Transverse colon (tissue), 4 donors: ENCODE results near the gene PRKCD. TPM values are rescaled to one million over a fixed set of nuclear protein-coding genes. Genes with fewer than 3 reads are reported as not detected.
A peak's percentile ranks its signal among the peaks of the same experiment; 100 is the strongest.

Source experiments
- DNase-seq: peaks from one replicate; pipeline ENCODE4 v3.0.0-alpha.2; 2019
- H3K27ac ChIP-seq, 4 donors: fragments of 200-600 bp; sonication (generic); 2 replicates each; pipeline ENCODE4 v1.5.1; 2016 to 2018; ENCODE audit warnings: inconsistent platforms in 4 of 4
- H3K27me3 ChIP-seq: fragments of 200-600 bp; sonication (generic); 2 replicates; pipeline ENCODE4 v1.5.1; 2017; ENCODE audit warnings: inconsistent platforms
- H3K36me3 ChIP-seq, 4 donors: fragments of 200-600 bp; sonication (generic); 2 replicates each; pipeline ENCODE4 v1.5.1; 2017 to 2019; ENCODE audit warnings: inconsistent platforms in 4 of 4
- H3K4me1 ChIP-seq, 4 donors: fragments of 200-600 bp; sonication (generic); 2 replicates each; pipeline ENCODE4 v1.5.1; 2017 to 2020; ENCODE audit warnings: inconsistent platforms in 4 of 4
- H3K4me3 ChIP-seq, 4 donors: fragments of 200-600 bp; sonication (generic); 1 replicate in 1 of 4; 2 replicates in 3 of 4; pipeline versions ENCODE4 v1.5.1 to v1.6.1; 2017 to 2019; ENCODE audit warnings: inconsistent platforms in 4 of 4
- H3K9me3 ChIP-seq, 2 donors: fragments of 200-600 bp; sonication (generic); 2 replicates each; pipeline ENCODE4 v1.5.1; 2017 to 2019; ENCODE audit warnings: inconsistent platforms in 2 of 2
- CTCF ChIP-seq, 5 experiments: fragments of 200-600 bp in 3 of 5; fragments of 450-650 bp in 2 of 5; sonication (generic) in 3 of 5; IDR thresholded peaks; 1 replicate in 2 of 5; 2 replicates in 3 of 5; pipeline ENCODE4 v1.5.1; 2016 to 2017; ENCODE audit warnings: antibody characterized with exemption in 5 of 5, inconsistent platforms in 3 of 5, mild to moderate bottlenecking in 2 of 5, moderate library complexity in 1 of 5
- EP300 ChIP-seq: sonication (generic); formaldehyde crosslinking; IDR thresholded peaks from one replicate; pipeline ENCODE4 v1.6.1; 2017; ENCODE audit warnings: antibody characterized with exemption, low read depth
- POLR2A ChIP-seq: fragments of 450-650 bp; IDR thresholded peaks from one replicate; pipeline ENCODE4 v1.6.1; 2016; ENCODE audit warnings: antibody characterized with exemption, mild to moderate bottlenecking, moderate library complexity
- POLR2AphosphoS5 ChIP-seq, 3 donors: sonication (generic); formaldehyde crosslinking; IDR thresholded peaks; one replicate each; pipeline ENCODE4 v1.6.1; 2016; ENCODE audit warnings: antibody characterized with exemption in 3 of 3
- WGBS, 2 donors: methylation state at CpG; one replicate each; pipeline ENCODE4 v1.1.5; 2018; ENCODE audit warnings: low coverage in 1 of 2; 5-methylcytosine and 5-hydroxymethylcytosine counted together
- in situ Hi-C, 4 donors: fragments of 200-750 bp; cut with MboI; loops; one replicate each; pipeline versions ENCODE4 v1.15.0 to v1.15.1; 2017; ENCODE audit warnings: low sequenced_read_pairs in 3 of 4, low pct_ligation_motif_present in 1 of 4, low pct_unique_long_range_greater_than_20kb in 1 of 4
- intact Hi-C: fragments of 100-400 bp; cut with DNase I; formaldehyde crosslinking; loops from one replicate; pipeline ENCODE4 v1.15.1; 2023; ENCODE audit warnings: low total_unique reads
- total RNA-seq, 4 donors: library from RNA; depleted of rRNA; stranded (reverse); fragments of >200 nt; gene quantifications; one replicate each; pipeline ENCODE4 v1.1.0, GENCODE V29; 2016

Gene PRKCD
- total RNA-seq, 4 donors from 2014 or later, result 43.8 to 78.9 (median 55.9) TPM

DNA sequence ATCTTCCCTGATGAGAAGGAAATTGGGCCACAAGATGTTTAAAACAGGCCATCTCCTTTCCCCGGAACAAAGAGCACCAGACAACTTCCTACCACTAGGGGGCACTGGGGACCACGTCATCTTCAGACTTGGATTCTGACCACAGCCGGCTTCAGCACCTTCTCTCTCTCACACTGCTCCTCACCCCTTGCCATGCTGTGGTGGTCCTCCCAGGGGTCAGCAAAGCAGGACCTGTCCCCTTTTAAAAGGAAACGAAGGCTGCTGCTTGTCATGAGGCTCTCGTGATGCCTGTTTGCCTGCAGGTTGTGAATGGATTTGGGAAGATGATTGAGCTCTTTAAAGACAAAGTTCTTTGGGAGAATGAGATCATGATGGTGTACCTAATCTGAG lies 47.0 kb upstream of the PRKCD start:
- TF ChIP-seq POLR2A, result no peak
- TF ChIP-seq CTCF (IDR thresholded peaks at IDR 0.05), result peak; percentile 89 to 95 (median 92)
- TF ChIP-seq POLR2AphosphoS5 (IDR thresholded peaks at IDR 0.05), result no peak
- intact Hi-C loops, result loop anchor here (2.0 to 10.0 kb wide), 2 partner anchors 81 to 231 kb away; partner anchors contain the start of gene DCP1A
- WGBS, 2 donors, result 4 to 9% methylated on average over 4 to 5 of the region's 5 CpGs
- H3K9me3 ChIP-seq, result no peaks in the 10 kb centered on the region
- H3K4me3 ChIP-seq, result no peak overlapping the region
- H3K4me1 ChIP-seq, result peaks cover 0 to 17% (median 5%) of the 10 kb centered on the region in 4 donors
- H3K36me3 ChIP-seq, result peaks cover 0 to 15% (median 5%) of the 10 kb centered on the region in 4 donors
- peak overlapping the region in 3 of 4 donors; percentile 57 to 76 (median 58) for H3K27ac ChIP-seq
- H3K27me3 ChIP-seq, result no peaks in the 10 kb centered on the region
- DNase-seq, result peak; percentile 86
- in situ Hi-C loops, result loop anchor here in 3 of 4 donors (5.0 to 25.0 kb wide), 3 partner anchors 81 to 598 kb away; no protein-coding TSS in a partner anchor

DNA sequence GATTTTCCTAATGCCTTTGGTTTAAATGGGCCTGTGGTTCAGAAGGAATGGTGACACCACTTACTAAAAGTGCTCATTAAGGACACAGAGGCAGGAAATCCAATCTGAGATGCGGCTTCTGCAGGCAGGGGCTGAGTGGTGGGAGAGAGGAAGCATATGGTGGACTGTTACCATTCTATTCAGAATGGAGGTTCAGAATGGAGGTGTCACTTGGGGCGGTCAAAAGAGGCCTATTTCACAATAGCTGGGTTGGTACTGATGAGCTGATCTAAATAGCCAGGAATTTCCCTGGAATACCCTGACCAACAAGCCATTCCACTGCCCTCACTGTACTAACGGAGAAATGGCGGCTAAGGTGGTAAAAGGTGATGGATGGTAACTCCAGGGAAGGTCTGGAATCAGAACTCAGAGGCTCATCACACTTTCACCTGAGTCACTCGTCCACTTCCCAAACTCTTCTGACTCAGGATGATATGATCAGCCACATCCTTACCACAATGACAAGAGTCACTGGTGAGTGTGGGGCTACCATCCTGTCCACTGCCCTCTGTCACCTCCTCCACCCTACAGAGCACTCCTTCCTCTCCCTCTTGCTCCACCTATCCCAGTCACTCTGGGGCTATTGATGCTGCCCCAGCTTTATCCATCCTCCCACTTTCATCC lies 46.5 kb upstream of the PRKCD start:
- intact Hi-C loops, result loop anchor here (2.0 to 10.0 kb wide), 2 partner anchors 80 to 230 kb away; partner anchors contain the start of gene DCP1A
- in situ Hi-C loops, result loop anchor here (5.0 to 25.0 kb wide), 4 partner anchors 78 to 598 kb away; no protein-coding TSS in a partner anchor

GRCh38 chr3:53116956-53117355 lies 44.1 kb upstream of the PRKCD start:
- Histone ChIP-seq H3K9me3 (no peaks in the 10 kb centered on the region), H3K27me3 (no peaks in the 10 kb centered on the region), H3K4me1 (peaks cover 0 to 7% (median 2%) of the 10 kb centered on the region in 4 donors), H3K27ac (no peak overlapping the region), H3K36me3 (peaks cover 0 to 37% (median 18%) of the 10 kb centered on the region in 4 donors), H3K4me3 (no peak overlapping the region)
- TF ChIP-seq POLR2A (no peak), POLR2AphosphoS5 (IDR thresholded peaks at IDR 0.05) (no peak), EP300 (no peak), CTCF (IDR thresholded peaks at IDR 0.05) (no peak)
- in situ Hi-C loops (loop anchor here in 3 of 4 donors (5.0 to 25.0 kb wide), 3 partner anchors 75 to 595 kb away; no protein-coding TSS in a partner anchor), intact Hi-C loops (loop anchor here (10.0 kb wide), 1 partner anchor 228 kb away; the partner anchor contains the start of gene DCP1A)
- no peak for DNase-seq
- WGBS, 2 donors, result 100% methylated on average over 1 of the region's 1 CpG; no CpG with 5 or more reads in 1 of the 2 donors

More for the DNA sequence above, 46.5 kb upstream of the PRKCD start:
- Histone ChIP-seq H3K27ac (peak overlapping the region in 1 of 4 donors; percentile 58), H3K36me3 (peaks cover 0 to 18% (median 7%) of the 10 kb centered on the region in 4 donors), H3K4me3 (no peak overlapping the region), H3K27me3 (no peaks in the 10 kb centered on the region), H3K9me3 (no peaks in the 10 kb centered on the region), H3K4me1 (peaks cover 0 to 12% (median 4%) of the 10 kb centered on the region in 4 donors)
- DNase-seq, result no peak
- WGBS, 2 donors, result 88 to 100% methylated on average over 1 to 5 of the region's 5 CpGs
- TF ChIP-seq POLR2A, result no peak
- no peak for TF ChIP-seq POLR2AphosphoS5 (IDR thresholded peaks at IDR 0.05)

DNA sequence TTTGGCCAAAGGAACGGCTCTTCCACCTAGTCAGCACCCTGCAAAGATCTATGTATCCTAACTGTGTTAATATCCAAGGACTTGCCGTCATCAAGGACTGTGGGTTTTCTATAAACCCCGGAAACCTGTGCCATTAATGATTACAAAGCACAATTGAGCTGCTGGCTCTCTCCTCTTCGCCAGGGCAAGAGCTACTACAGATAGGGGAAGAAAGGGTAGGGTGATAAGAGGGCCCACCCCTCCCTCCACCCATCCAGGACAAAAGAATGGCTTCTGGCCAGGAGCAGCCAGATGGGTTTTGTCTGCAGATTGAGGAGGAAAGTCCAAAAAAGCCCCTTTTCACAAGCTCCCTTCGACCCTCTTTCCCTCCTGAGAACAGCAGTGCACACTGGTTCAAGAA lies 40.7 kb upstream of the PRKCD start:
- TF ChIP-seq POLR2A (no peak), POLR2AphosphoS5 (IDR thresholded peaks at IDR 0.05) (no peak), EP300 (no peak), CTCF (IDR thresholded peaks at IDR 0.05) (no peak)
- Histone ChIP-seq H3K27ac (no peak overlapping the region), H3K27me3 (no peaks in the 10 kb centered on the region), H3K4me1 (no peaks in the 10 kb centered on the region), H3K36me3 (peaks cover 0 to 69% (median 30%) of the 10 kb centered on the region in 4 donors), H3K4me3 (no peak overlapping the region), H3K9me3 (no peaks in the 10 kb centered on the region)
- in situ Hi-C loops (loop anchor here in 1 of 4 donors (25.0 kb wide), 1 partner anchor 592 kb away; no protein-coding TSS in a partner anchor), intact Hi-C loops (no loop called here)
- no peak for DNase-seq
- 88 to 93% methylated on average over 3 to 5 of the region's 5 CpGs for WGBS, 2 donors
